Measurements from ENCODE around the gene RGS5. TPM values are rescaled to one million over a fixed set of nuclear protein-coding genes. Genes with fewer than 3 reads are reported as not detected.

RGS5 gene
- total RNA-seq, 6 experiments from 2014 or later: 3.2 to 7.8 (median 4.6) TPM

Other genes starting within 250 kb of the RGS5 start
- gene RGS4, start 133.6 kb downstream of the RGS5 start, total RNA-seq (2021; fragmentation: NEBNext Ultra II Directional; extraction: Animal tissue kit (Norgen Biotek cat#: 25700)): 10 to 100 TPM; 32.3 to 48.6 (median 37.3) TPM
- gene NUF2, start 119.0 kb upstream of the RGS5 start, total RNA-seq (2021; fragmentation: NEBNext Ultra II Directional; extraction: Animal tissue kit (Norgen Biotek cat#: 25700)): 10 to 100 TPM in 5 of 6 experiments, 1 to 10 TPM in 1; 9.8 to 25.7 (median 23.8) TPM